ENCODE measurements around the gene PTPN12. TPM values are rescaled to one million over a fixed set of nuclear protein-coding genes. Genes with fewer than 3 reads are reported as not detected.
A peak's percentile ranks its signal among the peaks of the same experiment; 100 is the strongest.
"Not testable (repeated sequence)": the region's sequence is repeated elsewhere in the genome, so short reads cannot be mapped to it uniquely, and the experiment has no call there.

The PTPN12 gene
- total RNA-seq, 1 donor from 2014 or later: 54.9 TPM

- peak; percentile 17 for ATAC-seq
Measured at GRCh38 chr7:77538281-77539212, 1.5 kb downstream of the PTPN12 start.

- no peak for ATAC-seq
Measured at GRCh38 chr7:77540402-77540822, 3.3 kb downstream of the PTPN12 start.

- not testable (repeated sequence) for ATAC-seq
Measured at GRCh38 chr7:77540993-77541392, 3.9 kb downstream of the PTPN12 start.

- ATAC-seq: no peak
Measured at GRCh38 chr7:77542409-77542808, 5.3 kb downstream of the PTPN12 start.

- peak; percentile 78 for ATAC-seq
Measured at GRCh38 chr7:77542895-77543294, 5.8 kb downstream of the PTPN12 start.

- no peak for ATAC-seq
Measured at GRCh38 chr7:77543910-77544309, 6.8 kb downstream of the PTPN12 start.

GRCh38 chr7:77544518-77544917 is 7.4 kb downstream of the PTPN12 start:
- no peak for ATAC-seq

- ATAC-seq: no peak
Measured at GRCh38 chr7:77548206-77548605, 11.1 kb downstream of the PTPN12 start.

- no peak for ATAC-seq
Measured at GRCh38 chr7:77549106-77549870, 12.2 kb downstream of the PTPN12 start.

- ATAC-seq: no peak
Measured at GRCh38 chr7:77550586-77550985, 13.5 kb downstream of the PTPN12 start.

- no peak for ATAC-seq
Measured at GRCh38 chr7:77553123-77553522, 16.0 kb downstream of the PTPN12 start.

GRCh38 chr7:77558284-77558967 is 21.3 kb downstream of the PTPN12 start:
- no peak for ATAC-seq

- ATAC-seq: no peak
Measured at GRCh38 chr7:77561352-77561751, 24.3 kb downstream of the PTPN12 start.

GRCh38 chr7:77563275-77563674 is 26.2 kb downstream of the PTPN12 start:
- ATAC-seq: no peak

GRCh38 chr7:77565917-77566316 is 28.8 kb downstream of the PTPN12 start:
- ATAC-seq: peak; percentile 64

- no peak for ATAC-seq
Measured at GRCh38 chr7:77566421-77566820, 29.3 kb downstream of the PTPN12 start.

- ATAC-seq: no peak
Measured at GRCh38 chr7:77569514-77570232, 32.6 kb downstream of the PTPN12 start.

GRCh38 chr7:77570330-77571011 is 33.4 kb downstream of the PTPN12 start:
- ATAC-seq: no peak

- no peak for ATAC-seq
Measured at GRCh38 chr7:77571801-77572200, 34.7 kb downstream of the PTPN12 start.

GRCh38 chr7:77575187-77575586 is 38.1 kb downstream of the PTPN12 start:
- no peak for ATAC-seq

GRCh38 chr7:77576856-77577255 is 39.8 kb downstream of the PTPN12 start:
- no peak for ATAC-seq

- ATAC-seq: no peak
Measured at GRCh38 chr7:77579797-77580196, 42.7 kb downstream of the PTPN12 start.

Data from esophagus mucosa (tissue), 1 donor.